AG10803 (cell line): Measurements from ENCODE around the gene ANKRD23.

Experiments
- DNase-seq: peaks from one replicate; pipeline ENCODE4 v3.0.0; 2010; ENCODE audit warnings: low read depth
- H3K4me3 ChIP-seq: 2 replicates; pipeline ENCODE4 v1.5.1; 2011; ENCODE audit warnings: mild to moderate bottlenecking, low read length, control low read depth
- CTCF ChIP-seq: conservative IDR thresholded peaks from 2 replicates; pipeline ENCODE4 v1.5.1; 2011; ENCODE audit warnings: mild to moderate bottlenecking, low read length, control low read depth, inconsistent platforms

ANKRD23 gene

GRCh38 chr2:96860065-96861029, 16.5 kb upstream of the ANKRD23 start:
- DNase-seq, result no peak
- no peak for TF ChIP-seq CTCF
- H3K4me3 ChIP-seq, result no peak overlapping the region

- no peak overlapping the region for H3K4me3 ChIP-seq
- no peak for DNase-seq
- no peak for TF ChIP-seq CTCF
Measured at GRCh38 chr2:96859681-96860064, 15.9 kb upstream of the ANKRD23 start.

- DNase-seq, result no peak
- no peak for TF ChIP-seq CTCF
- H3K4me3 ChIP-seq, result no peak overlapping the region
Measured at GRCh38 chr2:96859099-96859649, 15.4 kb upstream of the ANKRD23 start.

- peak within 1 kb of the TSS; percentile 77 for H3K4me3 ChIP-seq
- peak; percentile 56 for TF ChIP-seq CTCF
- peak; percentile 97 for DNase-seq
Measured at GRCh38 chr2:96857667-96858372, 14.0 kb upstream of the ANKRD23 start, which contains the start of gene ANKRD39. Gene ANKRD39 (minus strand): TSS chr2:96858016. CDS start chr2:96857987, 29 bp downstream.

GRCh38 chr2:96856776-96857666, 13.2 kb upstream of the ANKRD23 start:
- peak overlapping the region; percentile 77 for H3K4me3 ChIP-seq
- no peak for DNase-seq
- TF ChIP-seq CTCF, result no peak

GRCh38 chr2:96853321-96853720, 9.5 kb upstream of the ANKRD23 start:
- TF ChIP-seq CTCF, result no peak
- H3K4me3 ChIP-seq, result no peak overlapping the region
- no peak for DNase-seq
